GM20000 (cell line): ENCODE results near the gene PCNX3.

Experiments used
- DNase-seq: peaks from one replicate; pipeline ENCODE4 v3.0.0; 2012; ENCODE audit warnings: low spot score
- TF ChIP-seq, protein P1 (sequence below): IDR thresholded peaks from 2 replicates; pipeline ENCODE4 v1.5.1; 2012; ENCODE audit warnings: mild to moderate bottlenecking, control low read depth; ENCODE audit errors: extremely low read depth, missing control alignments

The PCNX3 gene

DNA sequence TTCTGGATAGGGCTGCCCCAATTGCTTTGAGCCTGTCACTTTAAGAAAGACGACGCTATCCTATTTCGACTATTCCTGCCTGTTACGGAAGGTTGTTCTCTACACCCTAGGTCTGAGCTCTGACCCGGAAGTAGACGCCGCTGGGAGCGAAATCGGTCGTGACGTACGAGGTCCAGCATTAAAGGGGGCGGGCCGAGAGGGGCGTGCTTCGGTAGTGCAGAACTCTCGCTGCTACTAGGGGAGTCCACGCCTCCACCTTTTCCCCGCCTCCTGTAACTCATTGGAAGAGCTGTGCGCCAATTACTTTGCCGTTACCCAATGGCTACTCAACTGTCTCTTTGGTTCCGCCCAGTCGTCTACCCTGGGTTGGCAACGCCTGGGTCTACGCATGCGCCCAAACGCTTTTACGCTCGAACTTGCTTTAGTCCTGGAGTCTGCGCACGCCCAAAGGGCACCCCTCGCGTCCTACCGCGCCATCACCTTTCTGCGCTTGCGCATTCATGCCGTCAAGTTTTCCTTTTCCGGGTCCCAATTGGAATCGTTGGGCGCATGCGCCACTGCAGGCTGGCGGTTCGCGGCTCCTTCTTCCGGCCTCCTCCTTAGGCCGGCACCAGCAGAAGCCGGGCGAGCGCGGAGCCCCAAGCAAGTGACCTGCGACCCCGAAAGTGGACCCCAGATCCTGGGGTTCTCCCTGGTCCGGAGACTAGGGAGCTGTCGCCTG lies at the start of gene PCNX3:
TSS of gene PCNX3 (plus strand) at position 548 of the 721 bp plus-strand sequence. CDS start 536 bp downstream, outside the sequence.
- TF ChIP-seq, protein P1, sequence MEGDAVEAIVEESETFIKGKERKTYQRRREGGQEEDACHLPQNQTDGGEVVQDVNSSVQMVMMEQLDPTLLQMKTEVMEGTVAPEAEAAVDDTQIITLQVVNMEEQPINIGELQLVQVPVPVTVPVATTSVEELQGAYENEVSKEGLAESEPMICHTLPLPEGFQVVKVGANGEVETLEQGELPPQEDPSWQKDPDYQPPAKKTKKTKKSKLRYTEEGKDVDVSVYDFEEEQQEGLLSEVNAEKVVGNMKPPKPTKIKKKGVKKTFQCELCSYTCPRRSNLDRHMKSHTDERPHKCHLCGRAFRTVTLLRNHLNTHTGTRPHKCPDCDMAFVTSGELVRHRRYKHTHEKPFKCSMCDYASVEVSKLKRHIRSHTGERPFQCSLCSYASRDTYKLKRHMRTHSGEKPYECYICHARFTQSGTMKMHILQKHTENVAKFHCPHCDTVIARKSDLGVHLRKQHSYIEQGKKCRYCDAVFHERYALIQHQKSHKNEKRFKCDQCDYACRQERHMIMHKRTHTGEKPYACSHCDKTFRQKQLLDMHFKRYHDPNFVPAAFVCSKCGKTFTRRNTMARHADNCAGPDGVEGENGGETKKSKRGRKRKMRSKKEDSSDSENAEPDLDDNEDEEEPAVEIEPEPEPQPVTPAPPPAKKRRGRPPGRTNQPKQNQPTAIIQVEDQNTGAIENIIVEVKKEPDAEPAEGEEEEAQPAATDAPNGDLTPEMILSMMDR = no peak
- peak; percentile 100 for DNase-seq

- DNase-seq = no peak
- TF ChIP-seq, protein P1 = no peak
These were observed 46.2 kb upstream of the PCNX3 start for GRCh38 chr11:65569164-65569972.

DNA sequence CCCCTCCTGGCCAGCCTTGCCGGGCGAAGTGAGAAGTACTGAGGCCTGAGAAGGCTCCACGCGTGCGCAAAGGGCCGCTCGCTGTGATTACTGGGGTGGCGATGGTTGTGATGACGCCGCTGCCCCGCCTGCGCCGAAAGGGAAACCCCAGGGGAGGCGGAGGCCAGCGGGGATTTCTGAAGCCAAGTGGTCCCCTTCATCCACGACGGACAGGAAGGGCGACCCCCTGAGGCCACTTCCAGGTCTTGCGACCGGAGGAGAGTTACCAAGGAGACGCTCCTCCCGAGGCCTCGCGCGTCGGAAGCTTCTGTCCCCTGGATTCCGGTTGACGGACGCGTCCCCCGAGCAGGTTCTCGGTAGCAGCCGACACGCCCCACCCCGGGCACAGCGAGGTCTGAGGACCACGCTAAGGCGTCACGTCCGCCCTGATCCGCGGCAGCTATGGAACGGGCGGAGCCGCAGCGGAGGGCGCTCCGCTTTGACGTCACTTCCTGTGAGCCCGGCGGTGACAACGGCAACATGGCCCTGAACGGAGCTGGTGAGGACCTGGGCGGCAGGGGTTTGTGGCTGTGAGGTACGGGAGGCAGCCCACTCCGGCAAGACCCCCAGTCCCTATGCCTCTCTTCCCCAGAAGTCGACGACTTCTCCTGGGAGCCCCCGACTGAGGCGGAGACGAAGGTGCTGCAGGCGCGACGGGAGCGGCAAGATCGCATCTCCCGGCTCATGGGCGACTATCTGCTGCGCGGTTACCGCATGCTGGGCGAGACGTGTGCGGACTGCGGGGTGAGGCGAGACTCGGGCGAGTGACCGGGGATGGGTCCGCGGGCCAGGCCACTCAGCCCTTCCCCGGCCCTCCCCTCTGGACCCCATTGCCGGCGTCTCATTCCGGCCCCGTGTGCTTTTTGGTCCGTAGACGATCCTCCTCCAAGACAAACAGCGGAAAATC lies 45.3 kb upstream of the PCNX3 start, which contains the start of gene ZNRD2:
TSS of gene ZNRD2 (plus strand) at position 505 of the 946 bp plus-strand sequence. CDS start at position 520, 15 bp downstream.
- TF ChIP-seq, protein P1 = peak; percentile 56
- DNase-seq = peak; percentile 96

DNA sequence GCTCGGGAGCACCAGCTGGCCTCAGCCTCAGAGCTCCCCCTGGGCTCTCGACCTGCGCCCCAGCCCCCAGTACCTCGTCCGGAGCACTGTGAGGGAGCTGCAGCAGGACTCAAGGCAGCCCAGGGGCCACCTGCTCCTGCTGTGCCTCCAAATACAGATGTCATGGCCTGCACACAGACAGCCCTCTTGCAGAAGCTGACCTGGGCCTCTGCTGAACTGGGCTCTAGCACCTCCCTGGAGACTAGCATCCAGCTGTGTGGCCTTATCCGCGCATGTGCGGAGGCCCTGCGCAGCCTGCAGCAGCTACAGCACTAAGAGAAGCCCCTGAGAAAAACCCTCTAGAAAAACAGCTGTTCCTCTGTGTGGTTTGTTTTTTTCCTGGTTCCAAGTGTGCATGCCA lies 44.2 kb upstream of the PCNX3 start:
- TF ChIP-seq, protein P1 = no peak

GRCh38 chr11:65571940-65572339 lies 43.6 kb upstream of the PCNX3 start:
- no peak for DNase-seq
- TF ChIP-seq, protein P1 = no peak

More for the DNA sequence above, 44.2 kb upstream of the PCNX3 start:
- DNase-seq = no peak

GRCh38 chr11:65572356-65573051 lies 43.1 kb upstream of the PCNX3 start, which contains the start of gene FAM89B:
TSS of gene FAM89B (plus strand) at chr11:65572538. CDS start at chr11:65572670, 132 bp downstream.
- TF ChIP-seq, protein P1 = no peak

More at GRCh38 chr11:65572356-65573051, 43.1 kb upstream of the PCNX3 start, which contains the start of gene FAM89B:
- peak; percentile 87 for DNase-seq
